DND-41 (cell line): ENCODE results near the gene SERPINE2.

ENCODE experiments used
- ATAC-seq: fragments of 200-7000 bp; cut with Tn5 transposase; 3 replicates; pipeline ENCODE4 v1.9.1; 2021; ENCODE audit warnings: low read depth; ENCODE audit not compliant: insufficient read depth
- DNase-seq: peaks from one replicate; pipeline ENCODE4 v3.0.0-alpha.2; 2020
- H2AFZ ChIP-seq: 2 replicates; pipeline ENCODE4 v1.6.0; 2012; ENCODE audit warnings: low read depth, low read length
- H3K27ac ChIP-seq: 2 replicates; pipeline ENCODE4 v1.5.1; 2012; ENCODE audit warnings: low read length, inconsistent platforms
- H3K27me3 ChIP-seq: fragments of 200-600 bp; sonication (generic); 2 replicates; pipeline ENCODE4 v1.6.0; 2012; ENCODE audit warnings: low read length, mild to moderate bottlenecking, inconsistent platforms; ENCODE audit not compliant: insufficient read depth, poor library complexity
- H3K36me3 ChIP-seq: 2 replicates; pipeline ENCODE4 v1.5.1; 2012; ENCODE audit warnings: low read length, inconsistent platforms; ENCODE audit not compliant: insufficient read depth
- H3K4me1 ChIP-seq: 2 replicates; pipeline ENCODE4 v1.5.1; 2012; ENCODE audit warnings: mild to moderate bottlenecking, low read length; ENCODE audit not compliant: insufficient read depth
- H3K4me2 ChIP-seq: 2 replicates; pipeline ENCODE4 v1.6.0; 2012; ENCODE audit warnings: mild to moderate bottlenecking, moderate library complexity, low read length, inconsistent platforms; ENCODE audit not compliant: insufficient read depth
- H3K4me3 ChIP-seq, 2 experiments: fragments of 200-600 bp in 1 of 2; shearing (Covaris generic) in 1 of 2; 2 replicates each; pipeline ENCODE4 v1.5.1; 2012 to 2016; ENCODE audit warnings: inconsistent platforms in 2 of 2, low read length in 2 of 2, mild to moderate bottlenecking in 2 of 2, low read depth in 1 of 2, moderate library complexity in 1 of 2
- H3K79me2 ChIP-seq: 2 replicates; pipeline ENCODE4 v1.6.0; 2012; ENCODE audit warnings: low read length, inconsistent platforms; ENCODE audit not compliant: insufficient read depth
- H3K9ac ChIP-seq: 2 replicates; pipeline ENCODE4 v1.6.0; 2012; ENCODE audit warnings: low read depth, mild to moderate bottlenecking, inconsistent platforms, low read length, moderate library complexity
- H3K9me3 ChIP-seq: 2 replicates; pipeline ENCODE4 v1.5.1; 2012; ENCODE audit warnings: low read length, moderate library complexity, mild to moderate bottlenecking, inconsistent platforms; ENCODE audit not compliant: insufficient read depth, severe bottlenecking
- H4K20me1 ChIP-seq: 2 replicates; pipeline ENCODE4 v1.6.0; 2012; ENCODE audit warnings: low read length; ENCODE audit not compliant: insufficient read depth
- CTCF ChIP-seq: IDR thresholded peaks from 2 replicates; pipeline ENCODE4 v1.5.1; 2012; ENCODE audit warnings: borderline replicate concordance, low read length, moderate library complexity, mild to moderate bottlenecking; ENCODE audit not compliant: poor library complexity, severe bottlenecking; ENCODE audit errors: extremely low read depth
- EZH2 ChIP-seq: IDR thresholded peaks from 3 replicates; pipeline ENCODE4 v1.6.1; 2012; ENCODE audit warnings: borderline replicate concordance, low read depth, mild to moderate bottlenecking, moderate library complexity, low read length, inconsistent platforms; ENCODE audit not compliant: severe bottlenecking

Gene SERPINE2

GRCh38 chr2:223947711-223948205 is 91.3 kb downstream of the SERPINE2 start:
- no peak overlapping the region for H3K27ac ChIP-seq
- H3K9ac ChIP-seq, result no peak overlapping the region
- peak overlapping the region; percentile 25; the same call in 1 of the 2 replicates for H2AFZ ChIP-seq
- no peak overlapping the region for H3K4me3 ChIP-seq
- TF ChIP-seq CTCF (no peak), EZH2 (no peak)
- peaks cover 25% of the 10 kb centered on the region for H3K4me1 ChIP-seq
- no peaks in the 10 kb centered on the region; the same call in 1 of the 2 replicates for H3K36me3 ChIP-seq
- H3K4me2 ChIP-seq, result no peak overlapping the region
- no peaks in the 10 kb centered on the region for H4K20me1 ChIP-seq
- no peak for ATAC-seq
- H3K79me2 ChIP-seq, result peaks cover 23% of the 10 kb centered on the region
- no peak for DNase-seq
- H3K27me3 ChIP-seq, result no peaks in the 10 kb centered on the region
- H3K9me3 ChIP-seq, result no peaks in the 10 kb centered on the region

GRCh38 chr2:223945755-223946154 is 93.3 kb downstream of the SERPINE2 start:
- Histone ChIP-seq H3K4me2 (peak overlapping the region; percentile 92), H3K9ac (peak overlapping the region; percentile 89), H3K36me3 (no peaks in the 10 kb centered on the region; the same call in 1 of the 2 replicates), H3K4me3 (peak overlapping the region; percentile 46 to 85; a peak in 3 of 4 replicates), H2AFZ (peak overlapping the region; percentile 91), H3K27ac (peak overlapping the region; percentile 1; the same call in 1 of the 2 replicates), H3K4me1 (peaks cover 25% of the 10 kb centered on the region), H3K27me3 (no peaks in the 10 kb centered on the region), H3K9me3 (no peaks in the 10 kb centered on the region), H3K79me2 (peaks cover 27% of the 10 kb centered on the region), H4K20me1 (peaks cover 6% of the 10 kb centered on the region; the same call in 1 of the 2 replicates)
- ATAC-seq, result no peak
- DNase-seq, result no peak
- TF ChIP-seq CTCF, result no peak
- TF ChIP-seq EZH2, result no peak

GRCh38 chr2:223944703-223945531 is 94.2 kb downstream of the SERPINE2 start, which contains the start of gene WDFY1:
Gene WDFY1, minus strand, starts transcription at chr2:223945335. Its CDS starts 51 bp downstream, at chr2:223945284.
- Histone ChIP-seq H3K9me3 (no peaks in the 10 kb centered on the region), H3K79me2 (peaks cover 27% of the 10 kb centered on the region), H3K27me3 (no peaks in the 10 kb centered on the region), H3K27ac (peak within 1 kb of the TSS; percentile 81), H3K4me2 (peak within 1 kb of the TSS; percentile 92), H3K4me1 (peaks cover 25% of the 10 kb centered on the region), H2AFZ (peak within 1 kb of the TSS; percentile 91), H3K4me3 (peak within 1 kb of the TSS; percentile 46 to 85; a peak in 3 of 4 replicates), H3K9ac (peak within 1 kb of the TSS; percentile 89), H4K20me1 (peaks cover 6% of the 10 kb centered on the region; the same call in 1 of the 2 replicates), H3K36me3 (no peaks in the 10 kb centered on the region; the same call in 1 of the 2 replicates)
- TF ChIP-seq EZH2 (no peak), CTCF (no peak)
- ATAC-seq (peak; percentile 99), DNase-seq (peak; percentile 83)
